SW 1271 (cell line): ENCODE results near the gene ZNF678.
"Not testable (repeated sequence)": the region's sequence is repeated elsewhere in the genome, so short reads cannot be mapped to it uniquely, and the experiment has no call there.

Source experiments
- DNase-seq, 2 experiments: peaks; one replicate each; lab custom pipeline; 2025; lab: John Stamatoyannopoulos, UW

ZNF678 gene

DNA sequence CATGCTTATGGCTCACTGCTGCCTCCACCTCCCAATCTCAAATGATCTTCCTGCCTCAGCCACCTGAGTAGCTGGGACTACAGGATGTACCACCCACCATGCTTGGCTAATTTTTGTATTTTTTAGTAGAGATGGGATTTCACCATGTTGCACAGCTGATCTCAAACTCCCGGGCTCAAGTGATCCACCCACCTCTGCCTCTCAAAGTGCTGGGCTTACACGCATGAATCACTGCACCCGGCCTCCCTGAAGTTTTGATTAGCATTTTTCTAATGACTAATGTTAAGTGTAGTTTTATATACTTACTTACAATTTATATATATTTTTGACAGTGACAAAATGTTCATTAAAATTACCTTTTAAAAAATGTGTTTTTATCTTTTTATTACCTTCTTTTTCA is 41.1 kb downstream of the ZNF678 start:
- no peak for DNase-seq

DNA sequence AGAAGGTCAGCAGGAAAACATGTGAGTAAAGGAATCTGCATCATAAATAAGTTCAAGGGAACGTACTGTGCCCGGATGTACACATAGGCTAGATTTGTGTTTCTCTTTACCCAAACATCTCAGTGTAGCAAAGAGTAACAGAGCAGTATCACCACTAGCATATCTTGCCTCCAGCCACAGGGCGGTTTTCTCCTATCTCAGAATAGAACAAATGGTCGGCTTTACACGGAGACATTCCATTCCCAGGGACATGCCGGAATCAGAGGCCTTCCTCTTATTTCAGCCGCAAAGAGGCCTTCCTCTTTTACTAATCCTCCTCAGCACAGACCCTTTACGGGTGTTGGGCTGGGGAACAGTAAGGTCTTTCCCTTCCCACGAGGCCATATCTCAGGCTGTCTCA is 42.9 kb downstream of the ZNF678 start:
- not testable (repeated sequence) for DNase-seq

DNA sequence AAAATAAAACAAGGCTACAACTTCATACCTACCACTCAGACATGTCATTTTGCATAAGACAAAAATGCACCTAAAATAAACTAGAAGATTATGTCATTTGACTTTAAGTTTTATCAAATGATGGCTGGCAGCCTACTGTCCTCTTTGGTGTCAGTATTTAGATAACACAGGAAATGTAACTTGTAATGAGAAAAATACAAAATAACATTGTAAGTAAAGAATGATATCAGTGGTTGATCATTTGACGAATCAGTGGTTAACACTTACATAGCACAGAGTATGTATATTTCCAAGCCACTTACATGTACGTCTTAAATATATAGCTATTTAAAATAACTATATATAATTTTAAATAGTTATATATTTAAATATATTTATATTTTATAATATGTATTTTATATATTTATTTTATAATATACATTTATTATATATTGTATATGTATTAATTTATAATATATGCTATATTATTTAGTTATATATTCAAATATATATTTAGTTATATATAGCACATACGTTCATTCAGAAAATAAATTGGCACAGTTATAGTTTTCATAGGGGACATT is 44.1 kb downstream of the ZNF678 start:
- DNase-seq = no peak

DNA sequence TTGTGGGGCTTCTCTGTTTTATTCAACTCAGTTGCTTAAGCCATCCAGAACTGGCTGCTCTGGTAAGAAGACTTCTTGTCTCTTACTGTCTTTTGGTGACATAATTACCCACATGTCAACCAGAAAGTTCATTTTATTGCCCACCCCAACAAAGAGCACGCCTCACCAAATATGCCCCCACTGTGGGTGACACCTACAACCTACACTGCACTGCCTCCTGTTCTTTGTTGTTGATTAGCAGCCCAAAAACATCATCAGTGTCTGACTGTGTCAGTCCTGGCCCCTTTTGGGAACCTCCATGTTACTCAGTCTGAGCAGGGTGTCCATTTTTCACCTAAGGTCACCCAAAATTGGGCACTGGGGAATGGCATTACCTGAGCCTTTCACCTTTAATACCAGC is 49.3 kb downstream of the ZNF678 start:
- DNase-seq = no peak

GRCh38 chr1:227613526-227613925 is 50.2 kb downstream of the ZNF678 start:
- no peak for DNase-seq

DNA sequence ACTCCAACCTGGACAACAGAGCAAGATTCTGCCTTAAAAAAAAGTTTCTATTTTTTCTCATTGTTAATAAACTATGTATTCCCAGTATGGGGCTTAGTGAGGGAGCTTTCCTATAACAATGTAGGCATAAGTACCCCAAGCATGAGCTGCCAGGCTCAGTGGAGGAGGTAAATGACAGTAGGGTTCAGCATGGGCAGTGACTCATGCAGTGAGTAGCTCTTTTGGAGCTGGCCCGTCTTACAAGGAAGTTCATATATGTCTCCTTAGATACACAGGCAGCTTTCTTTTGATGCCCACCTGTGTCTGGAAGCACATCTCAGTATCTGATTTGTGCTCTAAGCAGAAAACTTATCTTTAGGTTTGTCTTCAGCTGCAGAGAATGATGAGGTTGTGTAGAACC is 57.9 kb downstream of the ZNF678 start:
- no peak for DNase-seq

GRCh38 chr1:227622739-227623475 is 59.6 kb downstream of the ZNF678 start:
- no peak for DNase-seq

DNA sequence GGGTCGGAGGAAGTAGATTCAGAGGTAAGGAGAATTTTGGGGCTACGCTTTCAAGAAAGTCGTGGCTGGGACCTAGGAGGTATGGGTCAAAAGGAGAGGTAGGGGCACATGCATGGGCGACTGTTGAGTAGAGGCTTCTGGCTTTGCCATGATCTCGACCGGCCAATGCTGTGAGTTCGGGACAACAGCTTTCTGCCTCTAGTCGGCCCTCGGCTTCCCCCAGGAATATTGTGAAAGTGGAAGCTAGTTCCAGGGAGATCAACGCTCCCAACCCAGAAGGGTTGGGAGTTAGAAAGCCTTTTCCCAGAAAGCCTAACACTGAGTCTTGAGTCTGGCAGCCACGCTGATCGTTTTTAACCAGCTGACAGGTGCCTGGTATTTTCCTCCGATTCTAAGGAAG is 69.0 kb downstream of the ZNF678 start:
- no peak for DNase-seq

- DNase-seq = no peak
Measured at GRCh38 chr1:227635596-227635995, 72.2 kb downstream of the ZNF678 start.

DNA sequence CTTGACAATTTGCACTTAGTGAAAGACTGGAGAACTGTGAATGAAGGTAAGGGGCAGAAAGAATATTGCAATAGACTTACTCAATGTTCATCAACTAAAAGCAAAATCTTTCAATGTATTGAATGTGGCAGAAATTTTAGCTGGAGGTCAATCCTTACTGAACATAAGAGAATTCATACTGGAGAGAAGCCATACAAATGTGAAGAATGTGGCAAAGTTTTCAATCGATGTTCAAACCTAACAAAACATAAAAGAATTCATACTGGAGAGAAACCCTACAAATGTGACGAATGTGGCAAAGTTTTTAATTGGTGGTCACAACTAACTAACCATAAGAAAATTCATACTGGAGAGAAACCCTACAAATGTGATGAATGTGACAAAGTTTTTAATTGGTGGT is 91.1 kb downstream of the ZNF678 start:
- DNase-seq = no peak

DNA sequence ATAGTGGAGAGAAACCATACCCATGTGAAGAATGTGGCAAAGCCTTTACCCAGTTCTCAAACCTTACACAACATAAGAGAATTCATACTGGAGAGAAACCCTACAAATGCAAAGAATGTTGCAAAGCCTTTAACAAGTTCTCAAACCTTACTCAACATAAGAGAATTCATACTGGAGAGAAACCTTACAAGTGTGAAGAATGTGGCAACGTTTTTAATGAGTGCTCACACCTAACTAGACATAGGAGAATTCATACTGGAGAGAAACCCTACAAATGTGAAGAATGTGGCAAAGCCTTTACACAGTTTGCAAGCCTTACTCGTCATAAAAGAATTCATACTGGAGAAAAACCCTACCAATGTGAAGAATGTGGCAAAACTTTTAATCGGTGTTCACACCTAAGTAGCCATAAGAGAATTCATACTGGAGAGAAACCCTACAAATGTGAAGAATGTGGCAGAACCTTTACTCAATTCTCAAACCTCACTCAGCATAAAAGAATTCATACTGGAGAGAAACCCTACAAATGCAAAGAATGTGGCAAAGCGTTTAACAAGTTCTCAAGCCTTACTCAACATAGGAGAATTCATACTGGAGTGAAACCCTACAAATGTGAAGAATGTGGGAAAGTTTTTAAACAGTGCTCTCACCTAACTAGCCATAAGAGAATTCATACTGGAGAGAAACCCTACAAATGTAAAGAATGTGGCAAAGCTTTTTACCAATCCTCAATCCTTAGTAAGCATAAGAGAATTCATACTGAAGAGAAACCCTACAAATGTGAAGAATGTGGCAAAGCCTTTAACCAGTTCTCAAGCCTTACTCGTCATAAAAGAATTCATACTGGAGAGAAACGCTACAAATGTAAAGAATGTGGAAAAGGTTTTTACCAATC is 91.7 kb downstream of the ZNF678 start:
- DNase-seq = no peak

DNA sequence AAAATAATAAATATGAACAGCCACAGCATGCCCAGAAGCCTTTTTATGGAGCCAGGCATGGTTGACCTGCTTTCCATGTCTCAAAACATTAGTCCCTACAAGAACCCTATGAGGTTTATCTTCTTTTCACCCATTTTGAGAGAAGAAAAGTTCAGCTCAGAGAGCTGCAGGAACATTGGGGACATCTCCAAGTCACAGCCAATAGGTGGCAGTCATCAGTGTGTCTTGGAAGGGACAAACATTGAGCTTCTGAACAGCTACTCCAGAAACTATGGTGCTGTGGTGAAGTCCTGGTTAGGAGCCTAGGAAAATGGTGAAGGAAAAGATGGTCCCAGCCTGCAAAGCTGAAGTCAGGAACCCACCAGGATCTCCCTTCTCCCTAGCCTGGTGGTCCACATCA is 98.1 kb downstream of the ZNF678 start:
- no peak for DNase-seq

- DNase-seq = no peak
Measured at GRCh38 chr1:227662933-227663332, 99.6 kb downstream of the ZNF678 start.

- DNase-seq = no peak
Measured at GRCh38 chr1:227666286-227666685, 102.9 kb downstream of the ZNF678 start.

DNA sequence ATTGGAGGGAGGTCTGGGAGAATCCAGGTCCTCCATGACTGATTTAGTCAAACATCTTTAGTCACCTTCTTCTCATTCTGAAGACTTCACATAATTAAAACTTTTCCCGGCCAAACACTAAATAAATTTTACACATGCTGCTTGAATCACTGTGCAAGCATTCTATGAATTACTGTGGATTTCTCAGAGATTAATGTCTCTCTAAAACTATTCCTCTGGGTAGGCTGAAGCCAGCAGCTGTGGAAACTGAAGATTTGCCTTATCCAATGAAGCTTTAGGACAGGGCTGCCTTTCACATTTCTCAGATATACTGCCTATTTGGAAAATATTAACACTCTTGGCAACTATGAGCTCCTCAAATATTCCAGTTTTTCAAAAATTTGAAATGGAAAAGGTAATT is 110.1 kb downstream of the ZNF678 start:
- DNase-seq = no peak

DNA sequence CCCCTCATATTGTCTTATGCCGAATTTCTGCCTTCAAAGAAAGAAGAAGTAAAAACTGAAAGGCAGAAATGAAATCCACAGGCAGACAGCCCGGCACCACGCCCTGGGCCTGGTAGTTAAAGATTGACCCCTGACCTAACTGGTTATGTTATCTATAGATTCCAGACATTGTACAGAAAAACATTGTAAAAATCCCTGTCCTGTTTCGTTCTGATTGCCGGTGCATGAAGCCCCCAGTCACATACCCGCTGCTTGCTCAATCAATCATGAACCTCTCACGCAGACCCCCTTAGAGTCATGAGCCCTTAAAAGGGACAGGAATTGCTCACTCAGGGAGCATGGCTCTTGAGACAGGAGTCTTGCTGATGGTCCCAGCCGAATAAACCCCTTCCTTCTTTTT is 122.5 kb downstream of the ZNF678 start:
- no peak for DNase-seq

GRCh38 chr1:227697321-227697864 is 134.0 kb downstream of the ZNF678 start:
- no peak for DNase-seq

DNA sequence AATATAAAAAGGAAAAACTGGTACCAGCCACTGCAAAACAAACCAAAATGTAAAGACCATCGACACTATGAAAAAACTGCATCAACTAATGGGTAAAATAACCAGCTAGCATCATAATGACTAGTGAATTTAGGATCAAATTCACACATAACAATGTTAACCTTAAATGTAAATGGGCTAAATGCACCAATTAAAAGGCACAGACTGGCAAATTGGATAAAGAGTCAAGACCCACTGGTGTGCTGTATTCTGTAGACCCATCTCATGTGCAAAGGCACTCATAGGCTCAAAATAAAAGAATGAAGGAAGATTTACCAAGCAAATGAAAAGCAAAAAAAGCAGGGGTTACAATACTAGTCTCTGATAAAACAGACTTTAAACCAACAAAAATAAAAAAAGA is 138.3 kb downstream of the ZNF678 start:
- not testable (repeated sequence) for DNase-seq

- no peak for DNase-seq
Measured at GRCh38 chr1:227707846-227708245, 144.5 kb downstream of the ZNF678 start.

DNA sequence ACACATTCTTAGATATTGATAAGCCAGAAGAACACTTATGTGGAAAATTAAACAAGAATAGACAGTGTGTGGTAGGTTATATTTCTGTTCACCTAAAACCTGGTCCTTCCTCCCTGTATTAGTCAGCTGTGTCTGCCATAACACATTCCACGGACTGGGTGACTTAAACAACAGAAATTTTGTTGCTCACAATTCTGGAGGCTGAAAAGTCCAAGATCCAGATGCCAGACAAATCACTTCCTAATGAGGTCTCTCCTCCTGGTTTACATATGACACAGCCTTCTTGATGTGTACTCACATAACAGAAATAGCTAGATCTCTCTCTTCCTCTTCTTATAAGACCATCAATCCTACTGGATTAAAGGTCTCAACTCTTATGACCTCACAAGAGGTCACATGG is 146.1 kb downstream of the ZNF678 start:
- DNase-seq = no peak

DNA sequence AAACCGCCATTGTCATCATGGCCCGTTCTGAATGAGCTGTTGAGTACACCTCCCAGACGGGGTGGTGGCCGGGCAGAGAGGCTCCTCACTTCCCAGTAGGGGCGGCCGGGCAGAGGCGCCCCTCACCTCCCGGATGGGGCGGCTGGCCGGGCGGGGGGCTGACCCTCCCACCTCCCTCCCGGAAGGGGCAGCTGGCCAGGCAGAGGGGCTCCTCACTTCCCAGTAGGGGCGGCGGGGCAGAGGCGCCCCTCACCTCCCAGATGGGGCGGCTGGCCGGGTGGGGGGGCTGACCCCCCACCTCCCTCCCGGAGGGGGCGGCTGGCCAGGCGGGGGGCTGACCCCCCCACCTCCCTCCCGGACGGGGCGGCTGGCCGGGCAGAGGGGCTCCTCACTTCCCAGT is 147.1 kb downstream of the ZNF678 start:
- DNase-seq = not testable (repeated sequence)

DNA sequence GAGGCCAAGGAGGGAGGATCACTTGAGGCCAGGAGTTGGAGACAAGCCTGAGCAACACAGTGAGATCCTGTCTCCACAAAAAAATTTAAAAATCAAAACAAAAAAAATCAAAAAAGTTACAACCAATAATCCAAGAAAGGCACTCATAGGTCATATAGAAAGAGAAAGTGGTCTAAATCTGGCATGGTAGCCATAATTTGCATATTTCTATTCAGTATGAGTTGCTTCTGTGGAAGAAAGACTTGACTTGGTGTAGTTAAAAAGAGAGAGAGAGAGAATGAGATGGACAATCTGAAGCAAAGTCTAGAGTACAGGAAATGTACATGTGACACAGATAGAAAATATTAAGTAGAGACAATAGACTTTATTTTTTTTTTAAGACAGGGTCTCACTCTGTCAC is 149.3 kb downstream of the ZNF678 start:
- no peak for DNase-seq

DNA sequence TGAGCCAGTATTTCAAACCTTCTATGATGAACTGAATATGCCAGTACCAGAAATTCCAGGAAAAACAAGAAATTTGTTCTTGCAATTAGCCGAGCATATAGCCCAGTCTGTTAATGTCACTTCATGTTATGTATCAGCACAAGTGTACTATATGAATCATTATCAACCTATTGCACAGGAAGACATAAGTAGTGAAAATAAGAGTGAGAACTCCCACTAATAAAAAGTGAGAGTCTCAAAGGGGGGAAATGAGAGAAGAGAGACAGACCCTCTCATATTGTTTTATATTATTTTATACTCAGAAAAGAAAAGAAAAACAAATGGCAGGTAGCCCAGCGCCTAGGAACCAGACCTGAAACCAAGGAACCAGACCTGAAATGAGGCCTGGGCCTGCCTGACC is 155.6 kb downstream of the ZNF678 start:
- no peak for DNase-seq
